Globus pallidus (tissue), 1 donor: Measurements from ENCODE around the gene POLR3B.
A peak's percentile ranks its signal among the peaks of the same experiment; 100 is the strongest.

Experiments used
- DNase-seq: peaks from one replicate; pipeline ENCODE4 v3.0.0-alpha.2; 2015; ENCODE audit warnings: low spot score

POLR3B gene

DNA sequence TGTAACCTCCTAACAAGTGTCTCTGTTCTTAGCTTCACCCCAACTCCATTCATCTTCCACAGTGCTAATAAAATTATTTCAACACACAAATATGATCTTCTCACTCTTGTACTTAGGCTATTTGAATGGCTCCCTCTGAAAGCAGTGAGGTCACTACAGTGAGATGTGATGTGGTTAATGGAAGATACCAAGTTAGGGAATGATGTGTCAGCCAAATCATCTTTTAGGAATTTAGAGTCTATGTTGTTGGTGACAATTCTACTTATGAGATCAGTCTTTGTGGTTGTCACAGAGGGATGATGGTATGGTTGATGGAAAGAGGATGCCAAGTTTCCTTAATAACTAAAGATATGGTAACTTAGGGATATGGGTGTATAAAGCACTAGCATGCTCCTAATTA, 57.6 kb downstream of the POLR3B start:
- no peak for DNase-seq

DNA sequence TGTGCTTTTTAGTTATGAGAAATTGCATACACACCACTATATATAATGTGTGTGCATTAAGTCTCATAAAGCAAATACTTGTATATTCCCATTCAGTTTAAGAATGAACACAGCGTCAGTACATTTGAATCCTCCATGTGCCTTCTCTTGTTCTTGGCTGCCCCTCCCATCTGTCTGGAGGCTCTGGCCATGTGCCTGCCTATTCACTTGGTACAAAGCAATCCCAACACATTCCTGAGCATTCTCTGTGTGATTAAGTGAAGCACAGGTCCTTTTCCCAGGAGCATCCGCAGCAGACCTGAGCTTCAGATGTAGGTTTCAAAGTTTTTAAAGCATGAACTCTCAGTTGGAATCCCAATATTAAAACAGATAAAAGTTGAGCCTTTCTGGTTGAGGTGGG, 58.7 kb downstream of the POLR3B start:
- DNase-seq = no peak

- no peak for DNase-seq
Observed at GRCh38 chr12:106417926-106418910, 60.7 kb downstream of the POLR3B start.

- no peak for DNase-seq
Observed at GRCh38 chr12:106418970-106419369, 61.4 kb downstream of the POLR3B start.

- no peak for DNase-seq
Observed at GRCh38 chr12:106423291-106423690, 65.7 kb downstream of the POLR3B start.

DNA sequence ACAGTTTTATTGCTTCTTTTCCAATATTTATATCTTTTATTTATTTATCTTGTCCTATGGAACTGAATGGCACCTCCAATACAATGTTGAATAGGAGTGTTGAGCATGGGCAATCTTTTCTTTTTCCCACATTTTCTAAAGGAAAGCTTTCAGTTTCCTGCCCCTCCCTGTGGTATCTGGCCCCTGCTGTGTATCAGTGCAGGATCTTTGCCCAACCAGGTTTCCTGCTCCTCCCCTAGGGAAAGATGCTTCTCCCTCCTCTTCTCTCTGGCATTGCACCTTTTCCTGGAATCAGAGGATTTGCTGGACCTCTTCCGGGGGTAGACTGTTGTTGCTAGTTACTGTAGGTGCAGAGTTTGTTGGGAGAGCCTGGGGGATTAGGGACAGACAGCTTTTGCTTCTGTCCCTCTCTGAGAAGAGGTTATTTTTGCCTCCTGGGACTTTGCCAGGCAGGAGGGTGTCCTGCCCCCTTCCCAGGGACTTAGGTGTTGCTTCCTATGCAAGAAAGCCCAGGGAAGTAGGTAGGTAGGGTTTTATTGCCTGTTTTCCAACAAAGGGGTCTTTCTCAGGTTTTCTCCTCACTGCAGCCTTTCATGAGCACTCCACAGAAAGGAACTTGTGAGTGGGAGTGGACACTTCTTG, 67.6 kb downstream of the POLR3B start:
- no peak for DNase-seq

DNA sequence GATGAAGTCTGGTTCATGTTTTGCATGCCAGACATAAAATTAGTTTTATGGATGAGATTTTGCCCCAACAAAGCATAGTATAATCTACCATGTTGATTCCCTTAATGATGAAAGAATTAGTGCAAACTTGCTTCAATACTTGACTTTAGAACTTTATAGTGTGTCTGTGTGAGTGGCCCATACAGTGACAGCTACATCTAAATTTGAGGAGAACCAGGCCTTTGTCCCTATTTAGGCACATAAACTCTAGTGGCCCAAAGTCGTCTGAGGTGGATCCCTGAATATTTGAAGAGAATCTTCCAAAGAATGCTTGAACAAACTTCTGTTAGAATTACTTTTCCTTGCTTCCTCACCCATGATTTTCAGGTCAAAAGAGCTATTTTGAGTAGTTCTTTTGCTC, 70.4 kb downstream of the POLR3B start:
- DNase-seq = no peak

- DNase-seq = peak; percentile 51
Observed at GRCh38 chr12:106428384-106428783, 70.8 kb downstream of the POLR3B start.

DNA sequence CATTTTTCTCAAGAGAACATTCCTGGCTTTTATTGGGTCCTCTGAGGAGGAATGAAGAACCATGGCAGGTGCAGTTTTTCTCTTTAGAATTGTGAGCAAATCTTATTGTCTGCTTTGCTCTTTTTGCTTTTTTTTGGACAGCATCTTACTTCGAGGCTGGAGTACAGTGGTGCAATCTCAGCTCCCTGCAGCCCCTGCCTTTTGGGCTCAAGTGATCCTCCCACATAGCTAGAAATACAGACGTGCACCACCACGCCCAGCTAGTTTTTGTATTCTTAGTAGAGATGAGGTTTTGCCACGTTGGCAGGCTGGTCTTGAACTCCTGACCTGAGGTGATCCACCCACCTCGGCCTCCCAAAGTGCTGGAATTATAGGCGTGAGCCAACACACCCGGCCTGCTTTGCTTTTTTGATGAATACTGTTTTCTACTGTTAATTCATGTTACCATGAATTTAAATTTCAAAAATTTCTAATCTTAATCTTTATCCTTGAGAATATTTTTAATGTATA, 71.5 kb downstream of the POLR3B start:
- no peak for DNase-seq

- DNase-seq = no peak
Observed at GRCh38 chr12:106429636-106430035, 72.1 kb downstream of the POLR3B start.

DNA sequence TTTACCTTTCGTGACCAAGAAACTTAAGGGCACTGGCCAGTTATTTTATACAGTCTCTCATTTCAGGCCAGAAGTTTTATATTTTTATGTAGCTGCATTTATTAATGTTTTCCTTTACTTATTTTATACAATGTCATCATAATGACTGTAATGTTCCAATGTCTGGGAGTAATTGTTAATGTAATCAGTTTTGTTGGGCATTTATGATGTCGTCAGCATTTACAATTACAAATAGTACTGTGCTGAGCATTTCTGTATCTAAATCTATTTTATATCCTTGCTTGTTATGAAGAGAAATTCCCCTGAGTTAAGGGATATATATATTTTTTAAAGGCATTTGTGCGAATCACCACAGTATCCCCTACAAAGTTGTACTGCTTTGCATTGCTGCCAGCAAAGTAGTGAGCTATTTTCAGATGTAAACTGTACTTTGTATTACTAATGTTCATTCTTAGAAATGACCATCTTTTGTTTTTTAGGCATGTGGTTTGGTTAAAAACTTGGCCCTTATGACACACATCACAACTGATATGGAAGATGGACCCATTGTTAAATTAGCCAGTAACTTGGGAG, 74.4 kb downstream of the POLR3B start:
- no peak for DNase-seq

DNA sequence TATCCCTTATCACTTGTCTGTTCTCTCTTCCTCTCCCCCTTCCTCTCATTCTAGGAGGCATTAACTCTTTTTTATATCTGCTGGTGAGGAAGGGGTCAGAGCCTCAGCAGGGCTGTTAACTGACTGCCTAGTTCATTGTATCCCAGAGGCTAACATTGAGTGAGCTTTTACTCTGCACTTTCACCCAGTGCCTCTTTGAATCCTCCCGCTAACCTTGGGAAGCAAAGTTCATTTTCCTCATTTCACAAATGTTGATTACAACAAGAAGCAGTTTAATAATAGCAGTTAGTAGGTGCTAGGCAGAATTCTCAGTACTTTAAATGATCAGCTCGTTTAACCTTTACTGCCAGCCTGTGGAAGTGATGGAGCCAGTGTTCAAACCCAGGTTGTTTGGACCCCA, 75.5 kb downstream of the POLR3B start:
- DNase-seq = no peak

- DNase-seq = peak; percentile 35
Observed at GRCh38 chr12:106434526-106434925, 77.0 kb downstream of the POLR3B start.

- no peak for DNase-seq
Observed at GRCh38 chr12:106436164-106436563, 78.6 kb downstream of the POLR3B start.

DNA sequence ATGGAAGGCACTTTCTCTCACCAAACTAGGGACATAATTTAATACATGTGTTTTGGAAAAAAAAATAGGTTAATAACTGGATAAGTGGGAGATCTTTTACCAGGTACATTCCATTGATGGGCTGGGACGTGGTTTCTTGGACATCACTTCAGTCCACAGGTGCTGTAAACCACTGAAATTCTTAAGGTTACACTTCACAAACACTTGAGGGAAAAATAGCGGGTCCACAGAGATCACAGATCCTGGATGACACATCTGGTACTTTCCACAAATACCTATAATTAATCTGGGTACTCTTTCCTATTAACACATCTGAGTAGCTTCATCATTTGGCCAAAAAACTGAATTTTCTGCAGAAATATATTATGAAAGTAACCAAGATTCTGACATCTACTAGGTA, 85.0 kb downstream of the POLR3B start:
- DNase-seq = no peak

- no peak for DNase-seq
Observed at GRCh38 chr12:106445053-106445452, 87.5 kb downstream of the POLR3B start.

- DNase-seq = peak; percentile 7
Observed at GRCh38 chr12:106445959-106446358, 88.4 kb downstream of the POLR3B start.

DNA sequence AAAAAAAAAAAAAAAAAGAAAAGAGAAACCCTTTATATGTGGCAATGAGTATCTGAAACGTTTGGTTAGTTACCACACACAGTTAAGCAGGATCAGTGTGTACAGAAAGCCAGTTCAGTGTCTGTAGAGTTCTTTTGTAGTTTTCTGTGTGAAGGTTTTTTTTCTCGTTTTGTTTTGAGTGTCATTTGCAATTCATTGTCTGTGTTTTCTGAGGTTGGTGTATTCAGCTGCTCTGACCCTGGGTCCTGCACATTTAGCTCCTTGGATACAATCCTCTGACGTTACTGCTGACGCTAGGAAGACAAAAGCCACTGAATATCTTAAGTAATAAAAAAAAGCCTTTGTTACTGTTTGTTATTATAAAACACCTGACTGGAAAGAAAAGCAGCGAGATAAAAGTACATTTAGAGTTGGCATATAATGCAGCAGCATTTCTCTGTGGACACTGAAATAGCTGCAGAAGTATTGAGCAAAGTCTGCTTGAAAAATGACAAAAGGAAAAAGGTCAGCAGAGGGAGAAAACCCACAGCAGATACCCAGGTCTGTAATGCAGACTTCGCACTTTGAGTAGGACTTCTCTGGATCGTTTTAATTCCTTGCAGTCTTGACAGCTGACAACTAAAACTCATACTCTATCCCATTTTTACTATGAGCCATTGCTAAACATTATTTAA, 89.0 kb downstream of the POLR3B start:
- DNase-seq = peak; percentile 57

DNA sequence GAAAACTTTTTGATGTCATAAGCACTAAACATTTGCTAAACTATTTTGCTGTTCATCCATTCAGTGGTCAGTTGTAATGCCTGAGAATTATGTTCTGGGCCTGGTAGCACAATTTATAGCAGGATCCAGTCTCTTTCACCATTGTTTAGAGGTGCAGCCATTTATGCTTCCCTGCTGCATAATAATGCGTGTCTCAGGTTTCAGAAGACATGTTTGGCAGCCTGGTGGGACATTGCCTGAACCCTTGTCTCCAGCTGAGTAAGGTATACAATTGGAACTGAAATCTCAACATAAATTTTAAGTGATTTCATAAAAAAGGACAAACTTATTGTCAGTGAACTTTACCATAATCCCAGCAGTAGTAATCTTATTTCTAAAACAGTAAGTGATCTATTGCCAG, 94.8 kb downstream of the POLR3B start:
- DNase-seq = no peak

DNA sequence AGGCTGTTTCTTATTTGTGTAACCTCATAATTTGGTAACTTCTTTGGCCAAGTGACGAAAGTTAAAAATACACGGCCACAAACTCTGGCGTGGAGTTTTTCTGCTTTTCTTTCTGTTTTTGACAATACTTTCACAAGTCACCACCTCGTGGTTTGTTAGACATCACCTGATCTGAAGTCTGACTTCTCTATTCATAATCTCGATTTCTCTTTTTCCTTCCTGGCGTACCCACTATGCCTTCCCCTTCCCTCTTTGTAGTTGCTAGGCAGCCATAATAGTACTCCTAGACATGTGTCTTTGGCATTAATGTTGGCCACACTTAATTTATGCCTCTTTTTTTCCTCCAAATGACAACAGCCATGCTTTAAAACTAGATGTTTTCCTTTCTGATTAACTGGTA, 97.6 kb downstream of the POLR3B start:
- peak; percentile 42 for DNase-seq

- no peak for DNase-seq
Observed at GRCh38 chr12:106459124-106459523, 101.6 kb downstream of the POLR3B start.

GRCh38 chr12:106459534-106459933, 102.0 kb downstream of the POLR3B start:
- DNase-seq = no peak
